Right forelimb (tissue), 1 donor: ENCODE data around the gene TNN.
"Not testable (repeated sequence)": the region's sequence is repeated elsewhere in the genome, so short reads cannot be mapped to it uniquely, and the experiment has no call there.

Experiments used
- DNase-seq: peaks from one replicate; pipeline ENCODE4 v3.0.0-alpha.2; 2018

TNN gene

DNA sequence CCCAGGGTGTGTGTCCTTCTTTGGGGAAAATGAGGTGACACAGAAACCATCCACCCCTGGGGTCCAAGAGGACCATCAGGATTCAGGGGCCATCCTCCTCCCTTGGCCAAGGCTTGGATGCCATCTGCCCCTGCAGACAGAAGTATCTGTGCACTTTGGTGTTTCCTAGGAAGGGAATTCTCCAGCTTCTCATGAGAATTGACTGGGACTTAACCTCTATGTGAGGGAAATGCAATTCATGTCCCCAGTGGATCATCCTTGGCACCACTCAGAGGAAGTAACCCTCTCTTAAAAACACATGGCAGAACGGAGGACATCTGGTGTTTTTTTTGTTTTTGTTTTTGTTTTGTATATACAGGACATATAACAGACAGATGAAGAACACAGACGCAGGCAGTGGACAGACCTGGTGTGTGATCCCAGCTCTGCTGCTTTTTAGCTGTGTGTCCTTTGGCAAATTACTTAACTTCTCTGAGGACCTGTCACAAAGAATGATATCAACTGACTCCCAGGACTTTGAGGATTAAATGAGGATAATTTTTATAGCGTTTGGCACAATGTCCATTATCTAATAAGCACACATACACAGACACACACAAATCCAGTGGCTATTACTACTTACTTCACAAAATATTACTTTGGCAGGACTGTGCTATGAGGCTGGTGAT is 3.8 kb downstream of the TNN start:
- no peak for DNase-seq

DNA sequence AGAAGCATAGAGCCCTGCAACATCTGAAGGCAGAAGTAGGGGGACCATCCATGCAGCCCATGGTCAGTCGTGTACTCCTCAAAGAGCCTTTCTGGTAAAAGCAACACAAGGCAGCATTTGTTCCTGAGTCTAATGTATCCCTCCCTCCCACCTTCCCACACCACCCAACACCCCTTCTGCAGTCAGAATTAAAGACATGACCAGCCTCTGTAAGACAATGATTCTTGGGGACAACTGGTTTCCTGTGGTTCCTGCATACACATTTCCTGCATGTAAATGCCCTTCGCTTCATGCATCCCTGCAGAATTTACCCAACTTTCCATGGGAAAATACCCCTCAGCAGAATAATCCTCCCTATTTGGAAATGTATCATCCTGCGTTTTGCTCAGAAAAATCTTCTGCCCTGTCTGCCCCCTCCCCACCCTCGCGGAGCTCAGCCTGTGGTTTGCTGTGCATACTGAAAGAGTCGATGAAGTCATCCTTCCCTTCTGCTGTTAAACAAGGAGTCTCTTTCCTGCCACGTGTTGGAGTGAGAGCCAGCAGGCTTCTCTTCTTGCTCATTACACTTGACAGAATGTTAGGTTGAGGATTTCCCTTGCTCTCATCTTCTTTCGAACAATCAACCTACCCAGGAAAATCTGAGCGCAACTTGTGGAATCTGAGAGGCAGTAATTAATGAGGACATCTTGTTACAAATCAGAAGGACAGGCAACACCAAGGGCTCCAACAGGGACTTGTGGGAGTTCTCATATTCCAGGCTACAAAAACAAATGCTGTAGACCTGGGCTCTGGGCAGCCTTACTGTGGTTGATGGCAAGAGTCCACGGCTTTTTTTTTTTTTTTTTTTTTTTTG is 4.7 kb downstream of the TNN start:
- DNase-seq, result peak; percentile 85

DNA sequence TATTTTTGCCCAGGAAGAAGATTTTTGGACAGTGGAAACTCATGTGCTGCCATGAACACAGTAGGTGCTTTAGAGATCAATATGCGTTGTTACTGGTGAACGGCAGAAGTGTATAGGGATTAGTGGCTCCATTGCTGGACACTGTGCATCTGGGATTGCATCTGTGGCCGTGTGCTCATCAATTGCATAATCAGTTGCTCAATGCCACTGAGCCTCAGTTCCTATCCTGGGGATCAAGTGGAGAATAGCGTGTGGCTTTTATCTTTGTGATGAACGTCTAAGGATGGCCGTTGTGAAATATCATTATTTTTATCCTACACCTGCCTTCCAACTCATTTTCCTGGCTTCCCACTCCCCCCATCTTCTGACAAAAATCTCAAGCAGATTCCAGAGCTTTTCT is 5.4 kb downstream of the TNN start:
- DNase-seq, result no peak

DNA sequence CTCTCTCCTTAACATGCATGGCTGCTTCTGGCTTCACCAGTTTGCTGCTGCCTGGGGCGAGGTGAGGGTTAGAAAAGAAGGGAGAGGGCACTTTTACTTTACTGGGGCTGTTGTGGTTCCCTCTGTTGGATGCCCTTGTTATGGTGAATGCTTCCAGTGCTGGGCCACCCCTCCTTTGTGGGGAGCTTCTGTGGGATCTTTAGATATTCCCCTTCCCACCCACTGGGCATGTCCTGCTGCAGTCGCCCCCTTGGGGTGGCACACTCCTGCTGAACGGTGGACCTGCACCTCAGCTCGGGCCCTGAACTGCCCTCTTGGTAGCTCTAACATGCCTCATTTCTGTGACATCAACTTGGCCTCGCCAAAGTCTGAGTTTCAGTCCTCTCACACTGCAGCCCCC is 6.0 kb downstream of the TNN start:
- no peak for DNase-seq

DNA sequence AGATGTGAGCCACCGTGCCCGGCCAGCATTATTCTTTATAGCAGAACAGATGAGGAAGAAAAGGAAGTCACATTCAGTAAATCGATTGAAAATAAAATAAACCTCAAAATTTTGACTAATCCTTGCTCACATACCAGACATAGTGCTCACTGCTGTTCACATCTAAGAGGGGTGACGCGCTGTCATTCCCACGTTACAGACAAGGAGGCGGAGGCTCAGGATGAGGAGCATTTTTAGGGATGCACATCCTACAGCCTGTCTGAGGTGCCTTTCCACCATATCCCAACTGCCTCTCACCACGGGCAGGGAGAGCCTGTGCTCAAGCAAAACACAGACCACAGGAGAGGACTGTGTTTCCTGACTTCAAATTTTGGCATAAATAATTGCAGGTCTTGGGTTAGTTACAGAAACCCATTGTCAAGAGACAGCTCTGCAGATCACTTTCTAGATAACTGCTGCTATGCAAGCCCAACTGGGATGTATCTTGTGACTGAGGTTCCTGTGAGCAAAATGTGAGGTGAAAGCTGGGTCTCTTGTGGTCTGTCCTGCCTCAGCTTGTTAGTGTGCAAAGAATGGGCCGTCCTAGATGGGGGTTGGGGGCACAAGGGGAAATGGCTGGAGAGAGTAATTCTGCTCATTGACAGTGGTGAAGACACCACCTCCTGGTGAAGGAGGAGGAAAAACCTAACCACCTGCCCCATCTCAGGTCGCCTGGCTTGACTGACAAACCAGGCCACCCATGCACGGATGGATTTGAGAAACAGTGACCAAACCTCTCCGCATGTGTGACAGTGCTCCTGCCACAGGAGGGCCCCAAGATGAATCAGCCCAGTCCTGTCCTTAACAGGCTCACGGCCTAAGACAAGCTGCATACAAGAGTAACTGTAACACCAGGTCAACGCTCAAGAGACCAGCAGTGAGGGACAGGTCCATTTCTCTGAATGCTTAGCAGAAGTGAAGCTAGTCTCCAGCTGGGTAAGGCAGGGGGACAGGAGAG is 8.2 kb downstream of the TNN start:
- DNase-seq, result no peak

DNA sequence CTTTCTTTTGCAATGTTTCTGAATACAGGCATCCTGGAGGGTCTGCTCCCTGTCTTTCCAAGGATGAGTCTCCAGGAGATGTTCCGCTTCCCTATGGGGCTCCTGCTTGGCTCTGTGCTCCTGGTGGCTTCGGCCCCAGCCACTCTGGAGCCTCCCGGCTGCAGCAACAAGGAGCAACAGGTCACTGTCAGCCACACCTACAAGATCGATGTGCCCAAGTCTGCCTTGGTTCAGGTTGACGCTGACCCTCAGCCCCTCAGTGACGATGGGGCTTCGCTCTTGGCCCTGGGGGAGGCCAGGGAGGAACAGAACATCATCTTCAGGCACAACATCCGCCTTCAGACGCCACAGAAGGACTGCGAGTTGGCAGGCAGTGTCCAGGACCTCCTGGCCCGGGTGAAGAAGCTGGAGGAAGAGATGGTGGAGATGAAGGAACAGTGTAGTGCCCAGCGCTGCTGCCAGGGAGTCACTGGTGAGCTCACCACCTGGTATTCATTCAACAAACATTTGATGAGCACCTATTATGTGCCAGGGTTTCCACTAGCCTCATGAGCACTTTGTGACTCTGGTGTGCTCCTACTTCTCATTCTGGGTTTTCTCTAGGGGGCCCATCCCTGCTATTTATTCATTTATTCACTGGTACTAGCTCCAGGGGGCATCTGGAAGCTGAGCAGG is 9.9 kb downstream of the TNN start:
- DNase-seq, result no peak

DNA sequence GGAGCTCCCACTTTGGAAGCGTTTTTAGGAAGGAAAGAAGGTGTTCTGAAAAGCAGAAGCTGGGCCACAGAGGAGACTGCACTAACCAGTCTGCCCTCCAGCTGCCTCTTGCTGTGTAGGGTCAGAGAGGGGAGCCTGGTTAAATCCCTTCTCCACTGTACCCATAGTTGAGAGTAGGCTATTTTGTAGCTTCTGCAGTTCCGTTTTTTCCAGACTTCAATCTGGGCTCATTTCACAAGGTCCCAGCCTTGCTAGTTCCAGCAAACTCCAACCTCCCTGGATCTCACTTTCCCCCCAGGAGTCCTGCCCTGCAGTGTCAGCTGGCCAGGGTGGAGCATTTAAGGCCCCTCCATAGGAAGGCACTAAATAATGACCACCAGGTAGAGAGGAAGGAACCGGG is 11.0 kb downstream of the TNN start:
- DNase-seq, result no peak

DNA sequence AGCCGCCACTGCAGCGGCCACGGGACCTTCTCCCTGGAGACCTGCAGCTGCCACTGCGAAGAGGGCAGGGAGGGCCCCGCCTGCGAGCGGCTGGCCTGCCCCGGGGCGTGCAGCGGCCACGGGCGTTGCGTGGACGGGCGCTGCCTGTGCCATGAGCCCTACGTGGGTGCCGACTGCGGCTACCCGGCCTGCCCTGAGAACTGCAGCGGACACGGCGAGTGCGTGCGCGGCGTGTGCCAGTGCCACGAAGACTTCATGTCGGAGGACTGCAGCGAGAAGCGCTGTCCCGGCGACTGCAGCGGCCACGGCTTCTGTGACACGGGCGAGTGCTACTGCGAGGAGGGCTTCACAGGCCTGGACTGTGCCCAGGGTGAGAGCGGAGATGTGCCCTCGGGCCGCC is 11.7 kb downstream of the TNN start:
- no peak for DNase-seq

DNA sequence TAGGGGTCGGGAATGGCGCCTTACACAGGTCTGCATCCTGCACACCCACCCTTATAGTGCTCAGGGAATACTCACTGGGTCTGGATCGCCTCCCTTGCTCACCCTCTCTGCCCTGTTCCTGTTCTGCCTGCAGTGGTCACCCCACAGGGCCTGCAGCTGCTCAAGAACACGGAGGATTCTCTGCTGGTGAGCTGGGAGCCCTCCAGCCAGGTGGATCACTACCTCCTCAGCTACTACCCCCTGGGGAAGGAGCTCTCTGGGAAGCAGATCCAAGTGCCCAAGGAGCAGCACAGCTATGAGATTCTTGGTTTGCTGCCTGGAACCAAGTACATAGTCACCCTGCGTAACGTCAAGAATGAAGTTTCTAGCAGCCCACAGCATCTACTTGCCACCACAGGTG is 12.4 kb downstream of the TNN start:
- no peak for DNase-seq

DNA sequence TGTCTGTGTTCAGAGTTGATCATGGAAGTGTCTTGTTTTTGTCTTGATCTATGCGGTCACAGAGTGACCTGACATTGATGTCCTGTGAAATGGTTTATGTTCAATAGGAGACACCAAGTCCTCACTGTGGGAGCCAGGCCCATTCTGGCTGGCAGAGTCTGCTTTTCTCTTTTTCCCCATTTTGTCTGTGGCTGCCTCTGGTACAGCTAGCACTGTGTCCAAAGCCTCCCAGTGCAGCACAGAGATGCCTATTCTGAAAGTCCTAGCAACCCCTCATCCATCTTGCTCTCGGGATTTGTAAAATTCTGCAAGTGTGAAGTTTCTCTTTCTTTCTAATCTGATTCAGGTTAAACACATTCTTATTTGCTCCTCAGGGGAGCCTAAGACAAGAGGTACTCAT is 14.3 kb downstream of the TNN start:
- no peak for DNase-seq

DNA sequence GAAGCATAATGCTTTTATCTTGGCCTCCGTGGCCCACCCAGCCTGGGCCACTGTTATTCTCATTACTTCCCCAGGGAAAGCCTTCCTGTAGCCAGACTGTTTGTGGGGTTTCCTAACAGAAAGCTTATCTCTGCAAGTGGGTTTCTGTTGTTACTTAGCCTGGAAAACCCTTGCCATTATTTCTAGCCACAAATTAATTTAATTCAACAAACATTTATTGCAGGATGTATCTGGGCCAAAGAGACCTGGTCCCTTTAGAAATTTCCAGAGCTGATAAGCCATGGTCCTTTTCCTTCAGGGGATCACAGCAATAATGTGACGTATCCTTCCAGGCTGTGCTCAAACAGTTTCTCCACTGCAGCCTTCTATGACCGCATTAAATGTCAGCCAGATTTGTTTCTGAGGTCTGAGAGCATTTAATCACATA is 20.9 kb downstream of the TNN start:
- DNase-seq, result no peak

DNA sequence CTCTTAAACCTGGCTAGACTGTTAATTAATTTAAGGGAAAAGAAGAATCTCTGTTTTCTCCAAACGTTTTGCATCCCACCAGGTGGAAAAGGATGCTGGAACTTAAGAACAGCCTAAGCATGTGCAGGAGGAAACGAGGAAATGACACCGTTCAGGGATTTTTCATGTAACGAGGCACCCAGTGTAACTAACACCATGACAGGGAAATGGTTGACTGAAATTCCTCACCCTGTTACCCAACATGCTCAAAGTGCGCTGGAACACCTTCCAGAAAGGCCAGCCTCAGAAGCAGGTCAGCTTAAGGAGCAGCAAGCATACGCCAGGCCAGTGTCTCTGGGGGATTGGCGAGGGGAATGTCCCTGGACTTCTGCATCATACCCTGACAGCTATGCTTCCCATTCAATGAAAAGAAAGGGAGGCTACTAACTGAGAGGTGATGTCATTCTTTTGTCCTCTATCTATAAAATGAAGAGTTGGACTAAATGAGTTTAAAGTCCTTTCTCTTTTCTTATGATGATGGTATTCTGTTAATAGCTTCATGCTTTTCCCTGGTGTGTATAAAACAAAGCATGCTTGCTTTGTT is 21.6 kb downstream of the TNN start:
- DNase-seq, result no peak

DNA sequence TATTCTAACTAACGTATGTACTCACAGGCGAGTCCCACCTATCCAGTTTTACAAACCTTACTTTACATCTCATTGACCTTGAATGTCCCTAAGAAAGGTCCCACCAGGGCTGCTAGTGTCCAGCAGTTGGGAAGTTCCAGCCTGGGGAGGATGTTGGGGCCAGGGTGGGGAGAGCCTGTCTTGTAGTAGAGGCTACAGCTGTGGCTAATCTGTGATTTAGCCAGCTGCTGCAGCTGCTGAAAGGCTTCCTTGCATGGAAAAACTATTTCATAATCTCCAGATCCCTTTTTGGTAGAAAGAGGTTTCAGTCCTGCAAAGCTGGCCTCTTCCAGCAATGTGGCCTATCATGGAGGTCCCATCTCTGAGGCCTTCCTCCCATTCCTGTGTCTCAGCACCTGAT is 23.1 kb downstream of the TNN start:
- no peak for DNase-seq

DNA sequence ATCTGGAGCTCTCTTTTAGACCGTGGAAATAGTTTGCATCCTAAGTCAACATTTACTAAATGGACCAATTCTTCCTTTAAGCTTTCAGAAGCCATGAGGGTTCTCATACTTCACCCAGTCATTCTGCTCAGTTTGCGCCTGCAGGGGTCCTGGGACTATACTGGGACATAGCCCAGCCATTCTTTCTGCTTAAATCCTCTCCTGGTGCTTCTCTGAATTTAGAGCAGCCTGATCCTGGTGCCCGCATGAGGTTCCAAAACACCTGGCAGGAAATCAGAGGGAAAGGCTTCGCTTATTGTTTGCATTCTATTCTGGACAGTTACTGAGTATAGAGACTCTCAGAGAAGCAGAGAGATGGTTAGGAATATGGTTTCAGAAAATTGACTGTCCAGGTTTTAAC is 27.0 kb downstream of the TNN start:
- no peak for DNase-seq

DNA sequence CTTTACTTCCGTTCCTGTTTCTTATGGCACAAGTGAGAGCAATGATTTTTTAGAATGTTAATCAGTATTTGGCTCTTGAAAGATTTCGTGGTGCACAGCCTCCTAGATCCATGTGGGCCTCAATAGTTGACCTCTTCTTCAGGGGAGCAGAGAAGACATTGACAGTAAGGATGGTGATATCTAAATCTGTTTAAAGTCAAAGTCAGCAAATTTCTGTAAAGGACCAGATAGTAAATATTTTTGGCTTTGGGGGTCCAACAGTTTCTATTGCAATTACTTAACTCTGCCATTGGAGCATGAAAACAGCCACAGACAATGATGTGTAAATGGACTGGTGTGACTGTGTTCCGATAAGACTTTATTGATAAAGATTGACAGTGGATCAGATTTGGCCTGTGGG is 27.4 kb downstream of the TNN start:
- no peak for DNase-seq

DNA sequence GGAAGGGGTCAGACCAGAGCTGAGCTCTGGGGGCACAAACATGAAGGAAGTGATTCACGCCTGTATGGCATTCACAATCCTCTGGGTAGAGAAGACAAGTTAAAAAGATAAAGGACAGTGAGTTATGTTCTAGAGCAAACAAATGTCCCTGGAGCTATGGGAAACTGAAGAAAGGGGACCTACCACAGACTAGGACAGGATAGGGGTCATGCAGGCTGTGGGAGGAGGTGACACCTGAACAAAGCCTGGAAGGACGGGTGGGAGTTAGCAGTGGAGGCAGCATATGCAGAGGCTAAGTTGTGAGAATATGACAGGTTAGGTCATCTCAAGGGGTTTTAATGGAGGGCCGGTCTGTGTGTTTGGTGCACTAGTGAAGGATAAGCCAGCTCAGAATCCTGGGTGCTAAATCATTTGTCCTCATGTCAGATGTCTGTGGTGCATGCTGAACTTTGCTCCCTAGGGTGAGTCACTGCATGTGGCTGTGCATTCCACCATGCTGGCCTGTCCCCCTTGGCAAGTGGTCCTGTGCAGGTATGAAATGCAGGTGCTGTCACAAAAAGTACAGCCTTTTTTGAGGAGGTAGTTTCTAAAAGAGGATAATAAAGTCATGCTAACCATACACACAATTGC is 28.5 kb downstream of the TNN start:
- no peak for DNase-seq

DNA sequence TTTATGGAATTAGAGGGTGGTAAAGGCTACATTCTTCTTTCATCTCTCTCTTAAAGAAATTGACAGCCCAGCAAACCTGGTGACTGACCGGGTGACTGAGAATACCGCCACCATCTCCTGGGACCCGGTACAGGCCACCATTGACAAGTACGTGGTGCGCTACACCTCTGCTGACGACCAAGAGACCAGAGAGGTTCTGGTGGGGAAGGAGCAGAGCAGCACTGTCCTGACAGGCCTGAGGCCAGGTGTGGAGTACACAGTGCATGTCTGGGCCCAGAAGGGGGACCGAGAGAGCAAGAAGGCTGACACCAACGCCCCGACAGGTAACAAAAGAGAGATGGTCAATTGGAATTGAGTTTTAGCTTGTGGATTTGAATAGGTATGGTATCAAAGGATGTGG is 29.7 kb downstream of the TNN start:
- DNase-seq, result no peak

DNA sequence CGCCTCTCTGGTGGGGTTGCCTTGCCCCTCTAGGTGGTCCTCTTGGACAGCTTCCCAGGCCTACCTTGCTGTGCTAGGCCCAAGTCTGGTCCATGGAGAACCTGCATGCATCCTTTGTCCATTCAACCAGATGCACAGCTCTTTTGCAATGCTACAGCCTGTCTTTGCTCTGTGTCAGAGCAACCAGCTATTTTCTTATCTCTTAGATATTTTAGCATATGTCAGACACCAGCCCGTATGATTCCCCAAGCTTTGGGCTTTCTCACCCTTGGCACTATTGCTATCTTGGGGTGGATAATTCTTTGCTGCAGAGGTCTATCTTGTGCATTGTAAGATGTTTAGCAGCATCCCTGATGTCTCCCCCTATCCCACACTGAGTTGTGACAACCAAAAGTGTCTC is 32.3 kb downstream of the TNN start:
- no peak for DNase-seq

DNA sequence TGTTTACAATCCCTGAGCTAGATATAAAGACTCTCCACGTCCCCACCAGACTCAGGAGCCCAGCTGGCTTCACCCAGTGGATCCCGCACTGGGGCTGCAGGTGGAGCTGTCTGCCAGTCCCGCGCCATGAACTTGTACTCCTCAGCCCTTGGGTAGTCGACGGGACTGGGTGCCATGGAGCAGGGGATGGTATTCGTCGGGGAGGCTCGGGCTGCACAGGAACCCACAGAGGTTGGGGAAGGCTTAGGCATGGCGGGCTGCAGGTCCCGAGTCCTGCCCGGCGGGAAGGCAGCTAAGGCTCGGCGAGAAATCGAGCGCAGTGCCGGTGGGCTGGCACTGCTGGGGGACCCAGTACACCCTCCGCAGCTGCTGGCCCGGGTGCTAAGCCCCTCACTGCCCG is 34.5 kb downstream of the TNN start:
- DNase-seq, result not testable (repeated sequence)

DNA sequence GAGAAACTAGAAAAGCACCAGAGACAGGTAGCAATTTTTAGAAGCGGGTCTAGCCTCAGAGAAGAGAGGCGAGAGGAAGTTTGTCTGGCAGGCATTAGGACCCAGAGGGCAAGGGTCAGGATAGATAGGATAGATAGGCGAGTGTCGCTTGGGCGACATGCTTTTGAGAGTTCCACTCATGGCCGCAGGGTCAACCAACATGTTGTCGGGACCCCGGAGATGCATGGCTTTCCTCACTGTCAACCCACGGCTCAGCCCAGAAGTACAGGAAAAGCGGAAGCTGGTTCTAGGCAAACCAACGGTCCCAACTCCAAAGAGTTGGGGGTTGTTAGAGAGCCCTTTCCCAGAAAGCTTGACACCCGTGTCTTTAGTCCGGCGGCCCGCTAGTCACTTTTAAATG is 38.9 kb downstream of the TNN start:
- not testable (repeated sequence) for DNase-seq

DNA sequence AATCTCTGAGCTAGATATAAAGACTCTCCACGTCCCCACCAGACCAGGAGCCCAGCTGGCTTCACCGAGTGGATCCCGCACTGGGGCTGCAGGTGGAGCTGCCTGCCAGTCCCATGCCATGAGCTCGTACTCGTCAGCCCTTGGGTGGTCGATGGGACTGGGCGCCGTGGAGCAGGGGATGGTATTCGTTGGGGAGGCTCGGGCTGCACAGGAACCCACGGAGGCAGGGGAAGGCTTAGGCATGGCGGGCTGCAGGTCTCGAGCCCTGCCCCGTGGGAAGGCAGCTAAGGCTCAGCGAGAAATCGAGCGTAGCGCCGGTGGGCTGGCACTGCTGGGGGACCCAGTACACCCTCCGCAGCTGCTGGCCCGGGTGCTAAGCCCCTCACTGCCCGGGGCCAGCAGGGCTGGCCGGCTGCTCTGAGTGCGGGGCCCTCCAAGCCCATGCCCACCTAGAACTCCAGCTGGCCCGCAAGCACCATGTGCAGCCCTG is 40.7 kb downstream of the TNN start:
- DNase-seq, result not testable (repeated sequence)

DNA sequence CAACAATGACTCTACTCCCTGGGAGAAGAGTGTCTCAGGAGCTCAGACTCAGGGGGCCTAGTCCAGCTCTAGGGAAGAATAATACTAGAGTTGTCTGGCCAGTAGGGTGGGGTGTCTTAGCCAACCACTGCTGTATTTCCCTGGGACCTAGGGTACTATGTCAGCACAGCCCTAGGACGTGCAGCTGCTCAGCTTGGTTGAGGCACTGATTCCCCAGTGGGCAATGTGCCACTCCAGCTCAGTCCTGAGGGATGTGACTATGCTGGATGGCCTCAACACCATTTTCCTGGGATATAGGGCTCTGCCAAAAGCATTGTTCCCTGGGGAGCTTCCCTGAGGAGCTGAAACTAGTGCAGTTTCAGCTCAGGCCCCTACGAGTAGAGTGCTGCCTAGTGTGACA is 47.4 kb downstream of the TNN start:
- DNase-seq, result no peak
